GM12878 (cell line): ENCODE measurements around the gene SLF1. TPM values are rescaled to one million over a fixed set of nuclear protein-coding genes. Genes with fewer than 3 reads are reported as not detected.

Source experiments
- ASH2L ChIP-seq: fragments of 300-600, 200-600 bp; sonication (generic); IDR thresholded peaks from 2 replicates; pipeline ENCODE4 v1.6.1; 2017; ENCODE audit warnings: low read depth, mild to moderate bottlenecking, borderline replicate concordance
- BACH1 ChIP-seq: fragments of 450-650 bp; IDR thresholded peaks from 2 replicates; pipeline ENCODE4 v1.6.1; 2017; ENCODE audit warnings: mild to moderate bottlenecking, borderline replicate concordance
- BRCA1 ChIP-seq: IDR thresholded peaks from 2 replicates; pipeline ENCODE4 v1.6.1; 2011; ENCODE audit warnings: low read depth, low read length, improper control_type of control experiment
- CBFB ChIP-seq: IDR thresholded peaks from 2 replicates; pipeline ENCODE4 v1.6.1; 2016; ENCODE audit warnings: antibody characterized with exemption, low read depth
- CEBPZ ChIP-seq: fragments of 150-350 bp; IDR thresholded peaks from 2 replicates; pipeline ENCODE4 v1.6.1; 2016; ENCODE audit warnings: low read depth, low read length
- E4F1 ChIP-seq: fragments of 450-650 bp; IDR thresholded peaks from 2 replicates; pipeline ENCODE4 v1.6.1; 2018; ENCODE audit warnings: borderline replicate concordance, mild to moderate bottlenecking; ENCODE audit not compliant: partially characterized antibody
- EED ChIP-seq: sonication (generic); IDR thresholded peaks from 2 replicates; pipeline ENCODE4 v1.6.1; 2016; ENCODE audit warnings: antibody characterized with exemption, low read depth
- ETV6 ChIP-seq, 2 experiments: fragments of 450-650 bp in 1 of 2; IDR thresholded peaks in 1 of 2; conservative IDR thresholded peaks in 1 of 2; 2 replicates each; pipeline ENCODE4 v1.6.1; 2014; ENCODE audit warnings: antibody characterized with exemption in 1 of 2, borderline replicate concordance in 1 of 2, low read depth in 1 of 2, mild to moderate bottlenecking in 1 of 2, moderate library complexity in 1 of 2
- FOXM1 ChIP-seq: IDR thresholded peaks from 2 replicates; pipeline ENCODE4 v1.6.1; 2012; ENCODE audit warnings: low read depth, mild to moderate bottlenecking, inconsistent platforms, low read length, moderate library complexity
- GATAD2B ChIP-seq: fragments of 450-650 bp; conservative IDR thresholded peaks from 2 replicates; pipeline ENCODE4 v1.6.1; 2017; ENCODE audit warnings: low read depth, mild to moderate bottlenecking, moderate library complexity
- IRF4 ChIP-seq: IDR thresholded peaks from 2 replicates; pipeline ENCODE4 v1.6.1; 2011; ENCODE audit warnings: low read depth, low read length
- JUNB ChIP-seq: IDR thresholded peaks from 2 replicates; pipeline ENCODE4 v1.6.1; 2016; ENCODE audit warnings: antibody characterized with exemption, mild to moderate bottlenecking
- LARP7 ChIP-seq: fragments of 450-650 bp; IDR thresholded peaks from 2 replicates; pipeline ENCODE4 v1.6.1; 2017; ENCODE audit warnings: mild to moderate bottlenecking
- MLLT1 ChIP-seq: fragments of 450-650 bp; IDR thresholded peaks from 2 replicates; pipeline ENCODE4 v1.6.1; 2016; ENCODE audit warnings: mild to moderate bottlenecking
- MYC ChIP-seq: IDR thresholded peaks from 2 replicates; pipeline ENCODE4 v1.6.1; 2011; ENCODE audit warnings: mild to moderate bottlenecking, low read length, moderate library complexity, inconsistent platforms; ENCODE audit not compliant: insufficient read depth, insufficient replicate concordance, insufficient read length, severe bottlenecking
- POLR2A ChIP-seq: IDR thresholded peaks from 2 replicates; pipeline ENCODE4 v1.6.1; 2011; ENCODE audit warnings: low read depth, mild to moderate bottlenecking, low read length
- POLR2AphosphoS5 ChIP-seq: IDR thresholded peaks from 2 replicates; pipeline ENCODE4 v1.6.1; 2011; ENCODE audit warnings: mild to moderate bottlenecking, low read length, inconsistent platforms
- RELA ChIP-seq: fragments of 450-650 bp; IDR thresholded peaks from 2 replicates; pipeline ENCODE4 v1.8.0; 2014; ENCODE audit warnings: borderline replicate concordance; ENCODE audit not compliant: partially characterized antibody
- SIX5 ChIP-seq: IDR thresholded peaks from 2 replicates; pipeline ENCODE4 v1.6.1; 2011; ENCODE audit warnings: mild to moderate bottlenecking, low read depth, low read length, moderate library complexity; ENCODE audit not compliant: severe bottlenecking
- SMAD1 ChIP-seq: fragments of 450-650 bp; IDR thresholded peaks from 2 replicates; pipeline ENCODE4 v1.6.1; 2018; ENCODE audit warnings: mild to moderate bottlenecking, low read depth; ENCODE audit not compliant: partially characterized antibody
- TARDBP ChIP-seq: IDR thresholded peaks from 2 replicates; pipeline ENCODE4 v1.6.1; 2016; ENCODE audit warnings: borderline replicate concordance
- polyA plus RNA-seq, 11 experiments: library from polyadenylated mRNA; depleted of rRNA in 4 of 11; unstranded in 6 of 11; stranded (reverse) in 5 of 11; fragments of >200 nt; fragmentation: Nextera tagmentation in 4 of 11; fragmentation: Illumina TruSeq in 1 of 11; extraction: Ambion mirVana in 4 of 11; extraction: Trizol in 1 of 11; gene quantifications; 1 replicate in 1 of 11; 2 replicates in 10 of 11; pipeline versions ENCODE4 v1.2.1 to v1.2.3, GENCODE V29; 2011 to 2016; ENCODE audit warnings: inconsistent platforms in 2 of 11, missing spikeins in 2 of 11, low read depth in 1 of 11
- total RNA-seq, 4 experiments: library from RNA; depleted of rRNA in 3 of 4; stranded (reverse); fragments of >200 nt in 3 of 4; fragmentation: Illumina TruSeq in 1 of 4; extraction: Trizol in 1 of 4; gene quantifications; 2 replicates each; pipeline versions ENCODE4 v1.2.1 to v1.2.3, GENCODE V29; 2013 to 2021
- TF ChIP-seq, protein P1 (sequence below): IDR thresholded peaks from 2 replicates; pipeline ENCODE4 v1.6.1; 2012; ENCODE audit warnings: low read depth, low read length, improper control_type of control experiment

SLF1 gene
- total and polyA plus RNA-seq, 10 of the 15 experiments (the other 5 are each of a cell fraction or from before 2014, with no cell fraction given) = 8.1 to 27.0 (median 13.4) TPM

DNA sequence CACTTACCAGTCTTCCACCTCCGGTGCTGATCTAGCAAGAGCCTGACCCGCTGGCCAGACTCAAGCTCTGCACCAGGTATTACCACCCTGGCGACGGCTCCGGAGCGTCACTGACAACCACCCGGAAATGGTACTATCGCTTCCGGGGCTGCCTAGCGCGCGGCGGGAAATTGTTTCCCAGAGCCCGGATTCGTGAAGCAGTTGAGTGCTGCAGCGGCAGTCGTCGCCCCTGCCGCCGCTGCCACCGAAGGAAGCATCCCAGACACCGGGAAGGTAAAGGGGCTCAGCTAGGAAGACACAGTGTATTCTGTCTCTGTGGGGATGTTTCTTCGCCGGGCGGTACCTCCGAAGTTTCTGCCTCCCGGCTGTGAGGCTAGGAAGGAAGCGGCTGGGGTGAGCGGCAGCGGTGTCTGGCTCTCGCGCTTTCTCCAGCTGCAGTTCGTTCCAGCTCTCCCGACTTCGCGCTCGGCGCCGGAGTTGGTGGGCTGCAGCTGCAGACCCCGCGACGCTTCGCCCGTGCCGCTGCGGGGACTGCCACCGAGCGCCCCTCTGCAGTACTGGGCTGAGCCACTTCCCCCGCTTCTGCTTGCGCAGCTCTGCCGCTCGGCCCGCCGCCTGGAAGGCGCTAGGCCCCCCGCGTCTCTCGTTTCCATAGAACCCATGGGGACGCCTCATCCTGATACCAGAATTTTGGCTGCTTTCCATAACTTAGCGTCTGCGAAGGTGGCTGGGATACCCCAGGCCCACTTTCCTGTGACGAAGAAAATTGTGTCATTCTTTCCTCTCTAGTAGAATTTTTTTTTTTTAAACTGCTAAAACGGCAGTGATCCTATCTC lies at the start of gene SLF1, which contains the start of gene KIAA0825 (continued):
- no peak for TF ChIP-seq SMAD1
- peak; percentile 53; the same call in 1 of the 2 replicates for TF ChIP-seq MLLT1
- peak; percentile 70 for TF ChIP-seq SIX5
- TF ChIP-seq RELA = peak; percentile 60
- no peak for TF ChIP-seq CEBPZ
- TF ChIP-seq, protein P1, sequence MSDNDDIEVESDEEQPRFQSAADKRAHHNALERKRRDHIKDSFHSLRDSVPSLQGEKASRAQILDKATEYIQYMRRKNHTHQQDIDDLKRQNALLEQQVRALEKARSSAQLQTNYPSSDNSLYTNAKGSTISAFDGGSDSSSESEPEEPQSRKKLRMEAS = 0 out of 2 replicates have a peak, but pooled peaks have one; percentile 33
- no peak for TF ChIP-seq BRCA1
- 0 out of 2 replicates have a peak, but pooled peaks have one; percentile 40 for TF ChIP-seq TARDBP
- TF ChIP-seq FOXM1 = peak; percentile 24; the same call in 1 of the 2 replicates
- no peak for TF ChIP-seq MYC
- 0 out of 2 replicates have a peak, but pooled peaks have one; percentile 28 for TF ChIP-seq BACH1
- peak; percentile 75; the same call in 1 of the 2 replicates for TF ChIP-seq POLR2AphosphoS5
- peak; percentile 46; the same call in 1 of the 2 replicates for TF ChIP-seq GATAD2B
- peak; percentile 38; the same call in 1 of the 2 replicates for TF ChIP-seq CBFB
- peak; percentile 80 for TF ChIP-seq POLR2A
- peak; percentile 97 for TF ChIP-seq ASH2L
- peak; percentile 58; the same call in 1 of the 2 replicates for TF ChIP-seq LARP7
- TF ChIP-seq EED = no peak; the same call in none of the 2 replicates
- peak in 1 of 2 experiments; percentile 63; a peak in 2 of 4 replicates for TF ChIP-seq ETV6 (conservative IDR thresholded peaks at IDR 0.05 in 1 of 2, IDR thresholded peaks at IDR 0.05 in 1 of 2; ENCODE audit: borderline replicate concordance in 1 of 2, low read depth in 1 of 2)
- TF ChIP-seq IRF4 = peak; percentile 32; the same call in 1 of the 2 replicates
- TF ChIP-seq E4F1 = no peak
- no peak for TF ChIP-seq JUNB
